GM12874 (cell line): ENCODE results near the gene SWI5.

Experiments used
- TF ChIP-seq, protein P1 (sequence below): IDR thresholded peaks from 2 replicates; pipeline ENCODE4 v1.5.1; 2011; ENCODE audit warnings: low read depth, mild to moderate bottlenecking, control low read depth, low read length, moderate library complexity; ENCODE audit not compliant: insufficient read depth

SWI5 gene

DNA sequence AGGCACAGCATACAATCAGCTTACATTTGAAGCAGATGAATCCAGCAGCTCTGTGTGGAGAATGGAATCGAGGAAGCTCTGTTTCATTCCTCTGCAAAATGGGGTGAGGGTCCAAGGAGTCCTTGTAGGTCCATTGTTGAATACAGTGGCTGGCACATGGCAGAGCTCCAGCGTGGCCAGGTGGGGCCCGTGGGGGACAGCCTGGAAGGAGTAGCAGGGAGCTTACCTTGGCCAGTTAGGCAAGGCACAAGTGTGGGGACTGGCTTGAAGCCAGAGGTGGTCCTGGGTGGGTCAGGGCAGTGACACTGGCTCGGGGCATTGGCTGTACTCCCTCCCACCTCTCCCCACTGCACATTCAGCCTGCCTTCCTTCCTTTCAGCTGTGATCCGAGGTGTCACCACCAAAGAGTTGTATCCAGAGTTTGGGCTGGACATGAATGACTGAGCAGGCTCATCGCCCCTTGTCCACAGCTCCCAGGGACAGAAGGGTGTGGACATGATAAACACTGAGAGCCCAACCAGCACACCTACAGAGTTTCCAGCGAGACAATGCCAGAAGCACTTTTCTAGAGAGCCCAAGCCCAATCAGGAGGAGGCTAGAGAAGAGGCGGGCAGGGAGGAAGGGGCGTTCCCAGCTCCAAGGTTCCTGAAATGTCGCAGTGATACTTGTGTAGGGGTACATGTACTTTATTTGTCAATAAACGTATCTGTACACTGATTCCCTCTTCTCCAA is 12.4 kb downstream of the SWI5 start:
- TF ChIP-seq, protein P1, sequence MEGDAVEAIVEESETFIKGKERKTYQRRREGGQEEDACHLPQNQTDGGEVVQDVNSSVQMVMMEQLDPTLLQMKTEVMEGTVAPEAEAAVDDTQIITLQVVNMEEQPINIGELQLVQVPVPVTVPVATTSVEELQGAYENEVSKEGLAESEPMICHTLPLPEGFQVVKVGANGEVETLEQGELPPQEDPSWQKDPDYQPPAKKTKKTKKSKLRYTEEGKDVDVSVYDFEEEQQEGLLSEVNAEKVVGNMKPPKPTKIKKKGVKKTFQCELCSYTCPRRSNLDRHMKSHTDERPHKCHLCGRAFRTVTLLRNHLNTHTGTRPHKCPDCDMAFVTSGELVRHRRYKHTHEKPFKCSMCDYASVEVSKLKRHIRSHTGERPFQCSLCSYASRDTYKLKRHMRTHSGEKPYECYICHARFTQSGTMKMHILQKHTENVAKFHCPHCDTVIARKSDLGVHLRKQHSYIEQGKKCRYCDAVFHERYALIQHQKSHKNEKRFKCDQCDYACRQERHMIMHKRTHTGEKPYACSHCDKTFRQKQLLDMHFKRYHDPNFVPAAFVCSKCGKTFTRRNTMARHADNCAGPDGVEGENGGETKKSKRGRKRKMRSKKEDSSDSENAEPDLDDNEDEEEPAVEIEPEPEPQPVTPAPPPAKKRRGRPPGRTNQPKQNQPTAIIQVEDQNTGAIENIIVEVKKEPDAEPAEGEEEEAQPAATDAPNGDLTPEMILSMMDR: no peak

DNA sequence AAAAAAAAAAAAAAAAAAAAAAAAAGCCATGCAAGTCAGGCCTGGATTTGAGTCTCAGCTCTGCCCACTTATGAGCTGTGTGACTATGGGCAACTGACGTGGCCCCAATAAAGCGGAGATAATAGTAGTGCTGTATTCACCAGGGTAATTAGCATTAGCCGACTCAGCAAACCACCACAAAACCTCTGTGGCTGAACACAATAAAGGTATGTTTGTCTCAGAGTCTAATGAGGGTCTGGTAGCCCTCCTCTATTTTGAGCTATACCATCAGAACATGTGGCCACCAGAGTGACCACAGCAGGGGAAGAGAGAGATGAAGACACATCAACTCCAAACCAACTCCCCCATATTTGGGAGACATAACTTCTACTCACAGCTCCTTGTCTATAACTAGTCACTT is 15.9 kb downstream of the SWI5 start:
- TF ChIP-seq, protein P1: no peak

DNA sequence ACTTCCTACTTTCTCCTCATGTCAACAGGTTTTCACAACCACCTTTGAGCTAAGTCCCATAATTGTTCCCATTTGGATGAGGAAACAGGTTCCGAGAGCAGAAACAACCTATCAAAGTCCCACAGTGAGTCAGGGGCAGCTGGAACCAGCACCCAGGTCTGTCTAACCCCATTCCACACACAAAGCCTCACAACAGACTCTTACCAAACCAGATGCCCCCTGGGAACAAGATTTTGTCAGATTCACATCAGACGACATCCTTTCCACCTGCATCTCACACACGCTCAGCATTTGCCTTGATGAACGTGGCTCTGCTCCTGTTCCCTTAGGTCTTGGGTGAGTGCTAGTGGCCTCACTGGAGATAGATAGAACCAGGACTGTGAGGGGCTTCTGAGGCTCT is 17.0 kb downstream of the SWI5 start:
- TF ChIP-seq, protein P1: no peak

DNA sequence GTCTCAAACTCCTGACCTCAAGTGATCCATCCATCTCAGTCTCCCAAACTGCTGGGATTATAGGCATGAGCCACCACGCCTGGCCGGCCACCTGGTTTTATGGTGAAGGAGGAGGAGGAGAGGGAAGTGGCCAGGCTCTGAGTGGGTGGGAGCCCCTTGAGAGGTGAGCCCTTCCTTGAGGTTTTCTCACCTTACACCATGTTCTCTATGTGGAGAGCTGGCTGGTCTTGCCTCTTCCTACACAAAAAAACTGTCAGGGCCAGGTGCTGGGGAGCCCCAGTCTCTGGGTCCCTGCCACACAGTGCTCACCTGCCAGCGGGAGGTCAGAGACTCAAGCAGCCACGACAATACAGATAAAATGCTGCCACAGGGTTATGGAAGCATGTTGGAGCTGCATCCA is 18.1 kb downstream of the SWI5 start:
- TF ChIP-seq, protein P1: no peak

DNA sequence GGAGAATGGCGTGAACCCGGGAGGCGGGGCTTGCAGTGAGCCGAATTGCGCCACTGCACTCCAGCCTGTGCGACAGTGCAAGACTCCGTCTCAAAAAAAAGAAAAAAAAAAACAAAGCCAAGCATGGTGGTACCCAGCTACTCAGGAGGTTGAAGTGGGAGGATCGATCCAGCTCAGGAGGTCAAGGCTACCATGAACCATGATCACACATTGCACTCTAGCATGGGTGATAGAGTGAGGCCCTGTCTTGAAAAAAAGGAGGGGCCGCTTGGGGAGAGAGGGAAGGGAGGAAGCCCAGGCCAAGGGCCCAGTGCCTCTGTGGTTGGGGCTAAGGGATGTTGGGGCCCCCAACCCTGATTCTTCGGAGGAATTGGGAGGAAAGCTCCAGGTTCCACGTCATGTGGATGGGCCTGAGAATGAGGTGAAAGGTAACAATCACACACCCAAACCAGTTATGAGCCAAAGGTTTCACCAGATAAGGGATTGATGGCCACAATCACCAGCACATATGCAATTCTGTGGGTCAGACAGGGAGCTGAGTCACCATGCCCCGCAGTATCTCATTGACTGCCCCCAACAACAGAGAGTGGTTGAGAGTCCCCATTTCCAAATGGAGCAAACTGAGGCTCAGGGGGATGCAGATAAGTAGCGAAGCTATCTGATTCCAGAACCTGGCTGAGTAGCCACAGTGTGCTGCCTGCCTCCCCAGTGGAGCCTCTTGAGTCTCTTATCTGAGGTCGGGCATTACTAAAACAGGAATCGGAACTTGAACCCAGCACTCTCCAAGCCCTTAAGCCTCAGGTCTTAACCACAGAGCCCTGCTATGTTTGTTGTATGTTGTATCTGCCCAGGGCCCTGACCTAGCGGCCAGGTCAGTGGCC is 20.5 kb downstream of the SWI5 start:
- TF ChIP-seq, protein P1: no peak

DNA sequence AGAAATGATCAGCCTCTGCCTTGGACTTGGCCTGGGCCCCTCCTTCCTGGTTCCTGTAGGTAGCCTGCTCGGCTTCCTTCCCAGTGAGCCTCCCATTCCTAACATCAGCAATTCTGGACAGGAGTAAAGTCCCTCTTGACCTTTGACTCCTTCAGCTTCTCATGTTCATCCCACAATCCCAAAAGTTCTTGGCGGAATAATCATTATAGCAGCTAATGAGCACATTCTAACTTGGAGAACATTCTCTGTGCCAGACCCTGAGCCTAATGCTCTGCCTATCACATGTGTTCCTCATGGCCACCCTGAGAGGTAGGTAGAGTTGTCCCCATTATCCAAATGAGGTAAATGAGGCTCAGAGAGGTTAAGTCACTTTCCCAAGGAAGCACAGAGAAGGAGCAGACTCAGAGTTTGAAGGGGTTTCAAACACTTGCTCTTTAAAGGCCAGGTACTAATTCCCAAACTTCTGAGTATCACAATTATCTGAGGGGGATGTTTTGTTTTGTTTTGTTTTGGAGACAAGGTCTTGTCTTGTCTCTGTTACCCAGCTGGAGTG is 21.2 kb downstream of the SWI5 start:
- TF ChIP-seq, protein P1: no peak
